ENCODE results near the gene HSP90AA1. TPM values are rescaled to one million over a fixed set of nuclear protein-coding genes. Genes with fewer than 3 reads are reported as not detected.

HSP90AA1 gene
- total RNA-seq, 1 experiment from 2014 or later: 842 TPM

GRCh38 chr14:102044566-102044965 is 42.3 kb downstream of the HSP90AA1 start:
- H3K27ac Mint-ChIP-seq: no peak overlapping the region
- no peaks in the 10 kb centered on the region for H3K9me3 Mint-ChIP-seq
- no peak for DNase-seq (ENCODE audit: low spot score)
- no peak for ATAC-seq
- H3K4me3 Mint-ChIP-seq: no peak overlapping the region
- POLR2A ChIA-PET: no interaction called here
- H3K4me1 Mint-ChIP-seq: peaks cover 3% of the 10 kb centered on the region
- CTCF ChIA-PET: no interaction called here
- peaks cover 72% of the 10 kb centered on the region for H3K36me3 Mint-ChIP-seq
- no peaks in the 10 kb centered on the region for H3K27me3 Mint-ChIP-seq (ENCODE audit: low read depth)
- TF ChIP-seq ZNF317 (CRISPR knock-in tag; IDR thresholded peaks at IDR 0.05; ENCODE audit: borderline replicate concordance, low read depth) (no peak), ZNF671 (CRISPR knock-in tag; IDR thresholded peaks at IDR 0.05) (no peak), SOX15 (CRISPR knock-in tag; IDR thresholded peaks at IDR 0.05) (no peak), ZNF396 (CRISPR knock-in tag; IDR thresholded peaks at IDR 0.05; ENCODE audit: borderline replicate concordance) (no peak), HMGXB4 (CRISPR knock-in tag; IDR thresholded peaks at IDR 0.05) (no peak), TEAD4 (CRISPR knock-in tag; IDR thresholded peaks at IDR 0.05) (no peak), ETV6 (CRISPR knock-in tag; IDR thresholded peaks at IDR 0.05) (no peak), TP53 (CRISPR knock-in tag; IDR thresholded peaks at IDR 0.05) (no peak), ESRRA (CRISPR knock-in tag; IDR thresholded peaks at IDR 0.05; ENCODE audit: borderline replicate concordance) (no peak)

GRCh38 chr14:102043251-102044025 is 43.4 kb downstream of the HSP90AA1 start:
- H3K36me3 Mint-ChIP-seq: peaks cover 73% of the 10 kb centered on the region
- ChIA-PET CTCF (no interaction called here), POLR2A (interaction anchor here (0.6 kb wide), 1 partner anchor 234 kb away, joined by 7 read pairs; no protein-coding TSS in a partner anchor)
- H3K4me1 Mint-ChIP-seq: peaks cover 3% of the 10 kb centered on the region
- no peaks in the 10 kb centered on the region for H3K27me3 Mint-ChIP-seq (ENCODE audit: low read depth)
- DNase-seq (ENCODE audit: low spot score) (no peak), ATAC-seq (no peak)
- no peak overlapping the region for H3K4me3 Mint-ChIP-seq
- TF ChIP-seq ZNF138 (CRISPR knock-in tag; conservative IDR thresholded peaks at IDR 0.05) (no peak), GRHL2 (CRISPR knock-in tag; IDR thresholded peaks at IDR 0.05; ENCODE audit: insufficient replicate concordance, severe bottlenecking) (no peak), HMGA2 (CRISPR knock-in tag; IDR thresholded peaks at IDR 0.05) (no peak), ZNF671 (CRISPR knock-in tag; IDR thresholded peaks at IDR 0.05) (no peak), TP53 (CRISPR knock-in tag; IDR thresholded peaks at IDR 0.05) (no peak), ZSCAN18 (CRISPR knock-in tag; IDR thresholded peaks at IDR 0.05) (no peak), CREB1 (CRISPR knock-in tag; IDR thresholded peaks at IDR 0.05) (no peak), GTF2I (CRISPR knock-in tag; conservative IDR thresholded peaks at IDR 0.05) (no peak), SMAD4 (CRISPR knock-in tag; IDR thresholded peaks at IDR 0.05) (no peak), FOXK1 (CRISPR knock-in tag; IDR thresholded peaks at IDR 0.05) (no peak), CREM (CRISPR knock-in tag; IDR thresholded peaks at IDR 0.05) (no peak), RORB (CRISPR knock-in tag; IDR thresholded peaks at IDR 0.05) (no peak), ERG (CRISPR knock-in tag; IDR thresholded peaks at IDR 0.05) (no peak), FOXP4 (CRISPR knock-in tag; IDR thresholded peaks at IDR 0.05) (no peak), CDX4 (CRISPR knock-in tag; IDR thresholded peaks at IDR 0.05; ENCODE audit: borderline replicate concordance) (no peak), ELF4 (CRISPR knock-in tag; IDR thresholded peaks at IDR 0.05; ENCODE audit: low read depth) (no peak), ZNF396 (CRISPR knock-in tag; IDR thresholded peaks at IDR 0.05; ENCODE audit: borderline replicate concordance) (no peak)
- H3K27ac Mint-ChIP-seq: no peak overlapping the region
- no peaks in the 10 kb centered on the region for H3K9me3 Mint-ChIP-seq
